GM19043 (cell line): ENCODE measurements around the gene NANOS1.
"Not testable (repeated sequence)": the region's sequence is repeated elsewhere in the genome, so short reads cannot be mapped to it uniquely, and the experiment has no call there.

ENCODE experiments used
- ATAC-seq: cut with Tn5 transposase; IDR thresholded peaks from one replicate; pipeline ENCODE4 v1.9.1; 2021; ENCODE audit warnings: low read depth; ENCODE audit not compliant: unreplicated experiment

Gene NANOS1

DNA sequence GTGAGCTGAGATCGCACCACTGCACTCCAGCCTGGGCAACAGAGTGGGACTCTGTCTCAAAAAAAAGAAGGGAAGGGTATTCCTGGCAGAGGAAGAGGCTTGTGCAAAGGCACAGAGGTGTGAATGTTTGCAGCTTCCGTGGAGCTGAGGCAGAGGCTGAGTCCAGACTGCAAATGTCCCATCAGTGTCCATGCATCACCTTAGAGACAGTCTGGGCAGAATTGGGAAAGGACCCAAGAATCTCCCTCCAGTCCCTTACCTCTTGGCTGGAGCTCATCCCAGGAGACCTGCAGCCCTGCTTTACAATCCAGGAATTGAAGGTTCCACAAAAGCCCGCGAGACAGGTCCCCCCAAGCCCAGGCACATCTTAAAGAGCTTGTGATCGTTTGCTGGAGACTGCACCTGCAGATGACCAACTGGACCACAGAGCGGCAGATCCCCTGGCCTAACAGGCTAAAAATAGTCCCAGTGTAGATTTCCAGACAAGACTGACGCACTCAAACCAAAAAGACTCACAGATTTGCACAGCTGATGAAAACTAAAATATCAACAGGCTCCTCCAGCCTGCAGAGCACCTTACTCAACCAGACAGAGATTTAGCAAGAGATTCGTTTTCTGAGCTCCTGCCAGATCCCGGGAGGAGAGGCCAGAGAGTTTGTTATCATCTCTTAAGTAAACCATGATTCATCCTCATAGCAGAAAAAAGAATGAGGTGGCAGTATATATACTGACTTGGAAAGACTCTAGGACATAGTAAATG is 22.9 kb upstream of the NANOS1 start:
- no peak for ATAC-seq

DNA sequence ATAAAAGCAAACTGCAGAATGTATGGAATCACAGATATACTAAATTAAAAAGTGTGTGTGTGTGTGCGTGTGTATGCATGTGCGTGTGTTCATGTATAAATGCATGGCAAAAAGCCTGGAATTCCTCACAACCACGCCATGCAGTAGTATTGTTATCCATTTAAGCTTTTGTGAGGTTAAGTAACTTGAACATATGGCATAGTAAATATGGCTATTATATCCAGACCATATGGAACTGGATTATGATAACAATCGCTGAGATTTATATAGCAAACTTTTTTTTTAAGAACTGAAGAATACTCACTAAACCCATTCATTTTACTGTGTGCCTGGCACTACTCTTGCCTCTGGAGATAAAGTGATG is 22.3 kb upstream of the NANOS1 start:
- ATAC-seq, result no peak

DNA sequence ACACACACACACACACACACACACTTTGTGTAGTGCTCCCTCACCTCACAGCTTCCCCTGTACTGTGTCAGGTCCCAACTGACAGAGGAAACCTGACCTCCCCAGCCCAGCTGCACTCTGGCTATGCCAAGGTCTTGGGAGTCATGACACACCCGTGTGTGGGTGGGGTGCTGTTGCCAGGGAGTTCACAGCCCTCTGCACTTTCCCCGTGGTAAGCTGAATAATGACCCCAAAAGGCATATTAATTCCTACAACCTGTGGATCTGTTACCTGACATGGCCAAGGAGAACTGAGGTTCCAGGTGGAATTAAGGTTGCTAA is 8.9 kb upstream of the NANOS1 start:
- no peak for ATAC-seq

DNA sequence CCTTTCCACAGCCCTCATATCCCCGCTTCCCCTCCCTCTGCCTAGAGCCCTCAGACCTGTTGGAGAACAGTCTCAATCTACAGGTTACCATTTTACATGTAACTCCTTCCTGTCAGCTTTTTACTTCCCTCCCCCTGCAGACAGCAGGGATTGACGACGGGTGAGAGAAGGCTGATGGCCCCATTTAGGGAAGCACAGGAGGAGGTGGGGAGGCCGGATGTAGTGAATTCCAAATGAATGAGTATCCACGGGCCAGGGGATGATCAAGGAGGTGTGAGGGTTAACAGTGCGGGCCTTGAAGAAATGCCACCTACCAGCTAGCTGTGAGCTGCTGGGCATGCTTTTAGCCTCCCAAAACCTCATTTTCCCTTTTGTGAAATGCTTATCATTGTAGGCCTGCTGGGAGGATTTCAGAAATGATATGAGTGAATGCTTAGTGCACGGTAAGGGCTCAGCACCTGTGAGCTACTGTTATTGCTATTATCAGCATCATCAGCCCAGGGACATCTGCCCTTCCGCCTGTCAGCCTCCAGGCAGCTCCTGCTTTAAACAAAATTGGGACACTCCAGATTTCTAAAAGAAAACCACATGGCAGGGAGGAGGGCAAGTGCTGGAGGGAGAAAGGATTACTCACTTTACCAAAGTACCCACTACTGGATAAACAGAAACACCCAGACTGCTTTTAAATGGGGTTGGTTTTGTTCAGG is 6.5 kb upstream of the NANOS1 start:
- no peak for ATAC-seq

DNA sequence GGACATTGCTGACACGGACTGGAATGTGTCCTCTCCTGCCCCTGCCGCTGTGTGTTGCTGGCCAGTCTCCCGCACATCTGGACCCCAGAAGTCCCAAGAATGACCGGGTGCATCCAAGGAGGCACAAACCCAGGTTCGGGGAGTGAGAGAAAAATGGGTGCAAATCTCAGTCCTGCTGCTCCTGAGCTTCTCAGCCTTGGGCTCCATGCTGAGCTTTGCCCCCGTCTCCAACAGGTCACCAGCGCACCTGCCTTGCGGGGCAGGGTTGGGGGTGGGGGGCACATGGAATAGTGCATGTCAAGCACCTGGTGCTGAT is 6.0 kb upstream of the NANOS1 start:
- ATAC-seq, result no peak

DNA sequence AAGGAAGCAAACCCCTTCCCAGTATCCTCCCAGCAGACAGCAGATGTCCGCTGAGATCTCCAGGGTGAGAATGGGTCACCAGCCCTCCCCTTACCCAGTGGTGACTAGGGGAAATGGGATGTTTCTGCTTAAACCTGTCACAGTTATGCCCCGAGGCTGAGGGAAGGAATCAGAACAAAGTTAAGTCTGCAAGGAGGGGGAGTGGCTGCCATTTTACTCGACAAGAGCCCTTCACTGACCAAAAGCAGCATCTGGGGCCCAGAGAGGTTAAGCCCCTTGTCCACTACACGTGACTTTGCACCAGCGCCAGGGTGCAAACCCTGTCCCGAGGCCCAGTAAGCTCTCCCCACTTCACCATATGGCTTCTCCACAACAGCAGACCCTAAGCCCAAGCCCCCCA is 4.6 kb upstream of the NANOS1 start:
- no peak for ATAC-seq

DNA sequence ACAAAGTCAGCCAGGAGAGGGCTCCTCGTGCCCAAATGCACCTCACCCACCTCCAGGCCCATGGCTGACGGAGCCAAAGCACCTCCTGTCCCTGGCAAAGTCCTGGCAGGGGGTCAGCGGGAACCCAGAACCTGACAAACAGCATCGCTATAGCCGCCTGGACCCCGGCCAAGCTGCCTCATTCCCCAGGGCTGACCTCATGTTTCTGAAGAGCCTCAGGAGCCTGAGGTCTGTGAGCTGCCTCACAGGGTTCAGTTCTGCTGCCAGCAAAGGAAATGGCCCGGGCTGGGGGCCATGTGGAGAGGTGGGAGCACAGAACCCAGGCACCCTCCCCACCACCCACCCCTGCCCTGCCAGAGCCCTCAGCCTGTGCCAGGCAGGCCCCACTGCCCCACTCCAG is 4.2 kb upstream of the NANOS1 start:
- no peak for ATAC-seq

DNA sequence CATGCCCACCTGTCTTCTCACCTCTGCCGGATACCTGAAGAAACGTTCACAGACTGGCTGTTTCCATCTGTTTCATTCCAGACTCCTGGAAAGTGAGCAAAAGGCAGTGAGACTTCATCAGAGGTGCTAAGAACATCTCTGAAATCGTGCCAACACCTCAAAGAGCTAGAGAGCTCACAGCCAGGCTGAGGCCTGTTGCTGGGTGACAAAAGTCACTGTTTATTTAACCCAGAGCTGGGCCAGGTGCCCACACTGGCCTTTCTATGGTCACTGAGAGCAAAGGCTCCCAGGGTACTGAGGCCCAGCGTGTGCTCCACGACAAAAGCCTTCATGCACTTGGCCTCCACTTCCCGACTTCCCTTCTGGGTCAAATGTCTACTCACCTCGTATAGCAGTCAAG is 3.7 kb upstream of the NANOS1 start:
- no peak for ATAC-seq

DNA sequence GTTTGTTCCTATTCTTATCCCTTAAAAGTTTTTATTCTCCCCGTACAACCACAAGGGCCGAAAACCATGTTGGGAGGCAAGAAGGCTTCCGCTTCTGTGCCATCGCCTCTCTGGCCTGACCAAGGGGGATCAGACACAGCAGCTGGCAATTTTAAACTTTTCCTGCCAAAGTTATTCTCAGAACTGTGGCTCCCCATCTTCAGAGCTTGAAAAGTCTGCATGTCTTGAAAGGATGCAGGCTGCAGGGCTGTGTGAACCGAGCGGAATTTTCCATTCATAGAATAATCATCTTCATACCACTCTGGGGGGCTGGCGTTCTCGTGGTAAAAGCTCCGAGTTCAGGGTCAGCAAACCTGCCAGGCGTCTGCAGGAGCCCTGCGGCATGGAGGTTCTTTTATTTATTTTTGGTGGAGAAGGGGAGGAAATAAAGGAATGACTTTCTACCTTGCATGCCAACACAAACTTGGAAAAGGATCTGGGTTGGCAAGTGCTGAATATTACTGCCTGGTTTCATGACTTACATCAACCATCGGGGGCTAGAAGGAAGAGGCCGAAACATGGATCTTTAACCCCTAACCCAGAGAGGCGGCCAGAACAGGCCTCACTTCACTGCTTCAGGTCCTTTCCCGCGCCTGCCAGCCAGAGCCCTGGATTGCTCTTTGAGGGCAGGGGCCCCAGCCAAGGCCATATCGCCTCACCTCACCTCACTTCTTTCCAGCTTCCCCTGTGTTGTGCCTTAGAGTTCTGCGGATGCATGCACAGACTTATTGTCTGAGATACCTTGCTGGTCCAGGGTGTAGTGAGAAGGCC is 3.0 kb upstream of the NANOS1 start:
- no peak for ATAC-seq

DNA sequence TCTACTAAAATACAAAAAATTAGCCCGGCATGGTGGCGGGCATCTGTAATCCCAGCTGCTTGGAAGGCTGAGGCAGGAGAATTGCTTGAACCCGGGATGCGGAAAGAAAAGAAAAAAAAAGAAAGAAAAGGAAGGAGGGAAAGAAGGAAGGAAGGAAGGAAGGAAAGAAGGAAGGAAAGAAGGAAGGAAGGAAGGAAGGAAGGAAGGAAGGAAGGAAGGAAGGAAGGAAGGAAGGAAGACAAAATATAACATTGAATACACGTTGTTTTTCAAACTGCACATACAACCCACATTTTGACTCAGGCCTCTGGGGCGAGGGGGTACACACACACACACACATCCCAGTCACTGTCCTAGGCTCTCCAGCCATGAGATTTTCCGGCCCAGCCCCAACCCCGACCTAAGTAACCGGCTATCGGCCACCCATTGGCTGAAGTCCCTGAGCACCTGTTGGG is 1.0 kb upstream of the NANOS1 start:
- ATAC-seq, result not testable (repeated sequence)

DNA sequence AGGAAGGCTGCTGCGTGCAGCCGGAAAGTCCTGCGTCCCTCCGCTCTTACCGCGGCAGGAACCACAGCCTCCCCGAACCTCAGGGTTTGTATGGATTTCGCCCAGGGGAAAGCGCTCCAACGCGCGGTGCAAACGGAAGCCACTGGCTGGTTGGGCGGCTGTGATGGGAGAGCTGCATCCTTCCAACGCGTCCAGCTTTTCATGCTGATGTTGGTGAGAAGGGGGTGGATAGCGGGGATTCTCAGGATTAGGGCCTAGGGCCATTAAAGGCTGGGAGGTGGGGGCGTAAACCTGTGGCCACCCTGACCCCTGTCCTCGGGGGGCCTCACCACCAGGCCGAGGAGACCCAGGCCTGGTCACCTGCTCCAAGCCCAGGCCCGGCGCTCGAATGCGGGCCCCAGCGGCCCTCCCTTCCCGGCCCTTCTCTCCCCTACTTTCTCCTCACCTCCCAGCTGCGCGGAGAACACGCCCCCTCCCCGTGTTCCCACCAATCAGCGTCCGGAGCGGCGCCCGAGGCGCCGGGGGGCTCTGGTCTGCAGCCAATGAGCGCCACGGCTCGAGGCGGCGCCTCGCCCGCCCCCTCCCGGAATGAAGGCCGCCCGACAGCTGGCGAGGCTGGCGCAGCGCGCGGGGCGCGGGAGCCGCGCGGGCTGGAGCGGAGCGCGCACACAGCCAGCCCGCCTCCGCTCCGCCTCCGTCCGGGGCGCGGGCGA is 458 bp upstream of the NANOS1 start:
- peak; percentile 46 for ATAC-seq

DNA sequence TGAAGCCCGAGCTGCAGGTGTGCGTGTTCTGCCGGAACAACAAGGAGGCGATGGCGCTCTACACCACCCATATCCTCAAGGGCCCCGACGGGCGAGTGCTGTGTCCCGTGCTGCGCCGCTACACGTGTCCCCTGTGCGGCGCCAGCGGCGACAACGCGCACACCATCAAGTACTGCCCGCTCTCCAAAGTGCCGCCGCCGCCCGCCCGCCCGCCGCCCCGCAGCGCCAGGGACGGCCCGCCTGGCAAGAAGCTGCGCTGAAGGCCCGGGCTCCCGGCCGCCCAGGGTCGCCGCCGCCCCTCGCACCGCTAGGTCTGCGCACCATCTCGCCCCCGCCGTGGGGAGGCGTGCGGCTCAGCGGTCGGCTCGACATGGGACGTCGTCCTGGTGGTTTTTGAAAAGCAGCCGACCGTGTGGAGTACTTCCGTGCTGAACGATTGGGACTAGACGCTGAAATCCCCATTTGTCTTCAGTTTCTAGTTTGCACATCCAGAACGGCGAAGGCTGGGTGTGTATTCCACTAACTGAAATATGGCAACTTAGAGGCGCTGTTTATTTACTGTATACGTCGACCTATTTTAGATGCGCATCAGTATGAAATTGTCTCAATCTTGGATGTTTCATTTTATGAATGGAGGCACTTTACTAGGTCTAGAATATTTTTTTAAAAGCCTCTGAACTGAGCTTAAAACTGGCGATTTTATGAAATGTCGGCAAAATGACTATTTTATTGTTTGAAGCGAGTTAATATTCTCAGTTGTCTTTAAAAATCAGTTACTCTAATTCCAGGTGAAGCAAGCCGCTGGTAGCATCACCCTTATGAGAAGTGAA is 1.1 kb downstream of the NANOS1 start:
- ATAC-seq, result peak; percentile 60

DNA sequence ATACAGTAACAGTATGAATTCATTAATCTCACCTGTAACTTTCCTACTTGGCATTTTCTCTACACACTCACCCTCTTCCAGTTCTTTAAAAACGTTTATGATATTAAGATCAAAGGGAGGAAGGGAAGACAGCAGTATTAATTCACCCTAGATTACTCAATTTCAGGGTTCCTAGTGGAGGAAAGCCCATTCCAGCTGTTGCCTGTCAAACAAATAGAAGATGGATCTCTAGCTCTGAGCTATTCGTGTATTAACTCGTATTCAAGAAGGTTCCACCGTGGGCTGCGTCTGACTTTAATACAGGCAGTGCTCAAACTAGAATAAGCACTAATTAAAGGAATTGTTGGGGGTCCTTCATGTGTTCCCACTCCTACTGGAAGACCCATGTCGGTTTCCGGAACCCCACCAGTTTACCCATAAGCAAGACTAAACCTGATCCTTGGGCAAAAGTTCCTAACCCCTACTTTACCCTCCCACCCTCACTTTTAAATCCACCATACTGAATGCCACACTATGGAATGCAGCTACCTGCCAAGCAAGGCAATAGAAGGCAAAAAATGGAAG is 2.1 kb downstream of the NANOS1 start:
- no peak for ATAC-seq

DNA sequence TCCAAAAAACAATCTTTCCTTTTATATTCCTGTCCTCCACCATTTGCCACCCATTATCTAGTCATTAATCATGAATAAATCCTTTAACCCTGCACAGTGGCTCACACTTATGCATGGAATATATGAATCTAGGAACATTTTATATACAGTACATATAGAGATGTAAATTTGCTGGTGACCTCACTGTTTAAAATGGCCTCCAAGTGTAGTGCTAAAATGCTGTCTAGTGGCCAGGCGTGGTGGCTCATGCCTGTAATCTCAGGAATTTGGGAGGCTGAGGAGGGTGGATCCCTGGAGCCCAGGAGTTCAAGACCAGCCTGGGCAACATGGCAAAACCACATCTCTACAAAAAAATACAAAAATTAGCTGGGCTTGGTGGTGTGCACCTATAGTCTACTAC is 9.6 kb downstream of the NANOS1 start:
- ATAC-seq, result no peak

DNA sequence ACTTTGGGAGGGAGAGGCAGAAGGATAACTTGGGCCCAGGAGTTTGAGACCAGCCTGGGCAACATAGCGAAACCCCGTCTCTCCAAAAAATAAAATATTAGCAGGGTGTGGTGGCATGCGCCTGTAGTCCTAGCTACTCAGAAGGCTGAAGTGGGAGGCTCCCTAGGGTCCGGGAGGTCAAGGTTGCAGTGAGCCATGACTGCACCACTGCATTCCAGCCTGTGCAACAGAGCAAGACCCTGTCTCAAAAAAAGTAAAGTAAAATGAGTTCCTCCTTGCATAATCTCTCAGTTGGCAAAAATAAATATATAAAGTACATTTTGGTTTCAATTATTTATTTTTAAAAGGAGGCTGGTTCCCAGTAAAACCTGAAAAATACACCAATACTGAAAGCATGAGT is 11.8 kb downstream of the NANOS1 start:
- ATAC-seq, result no peak

DNA sequence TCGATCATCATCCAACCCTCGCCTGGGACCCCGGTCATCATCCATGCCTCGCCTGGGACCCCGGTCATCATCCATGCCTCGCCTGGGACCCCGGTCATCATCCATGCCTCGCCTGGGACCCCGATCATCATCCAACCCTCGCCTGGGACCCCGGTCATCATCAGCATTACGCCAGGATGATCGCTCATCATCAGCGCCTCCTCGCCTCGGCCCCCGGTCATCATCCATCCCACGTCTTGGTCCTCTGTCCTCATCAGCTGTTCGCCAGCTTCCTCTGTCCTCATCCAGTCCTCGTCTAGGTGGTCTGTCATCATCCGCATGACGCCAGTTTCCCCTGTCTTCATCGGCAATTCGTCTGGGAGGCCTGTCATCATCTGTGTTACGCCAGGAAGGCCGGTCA is 12.7 kb downstream of the NANOS1 start:
- no peak for ATAC-seq

DNA sequence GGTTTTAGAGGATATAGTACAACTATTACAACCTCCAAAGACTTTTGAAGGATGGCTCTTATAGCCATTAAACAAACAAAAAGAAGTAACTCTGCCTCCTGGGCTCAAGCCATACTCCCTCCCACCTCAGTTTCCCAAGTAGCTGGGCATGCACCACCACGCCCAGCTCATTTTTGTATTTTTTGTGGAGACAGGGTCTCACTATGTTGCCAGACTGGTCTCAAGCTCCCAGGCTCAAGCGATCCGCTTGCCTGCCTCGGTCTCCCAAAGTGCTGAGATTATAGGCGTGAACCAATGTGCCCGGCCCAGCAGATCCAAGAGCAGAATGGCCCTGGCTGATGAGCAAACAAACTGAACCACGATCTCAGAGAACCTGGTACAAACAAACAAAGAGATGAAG is 16.0 kb downstream of the NANOS1 start:
- ATAC-seq, result no peak

DNA sequence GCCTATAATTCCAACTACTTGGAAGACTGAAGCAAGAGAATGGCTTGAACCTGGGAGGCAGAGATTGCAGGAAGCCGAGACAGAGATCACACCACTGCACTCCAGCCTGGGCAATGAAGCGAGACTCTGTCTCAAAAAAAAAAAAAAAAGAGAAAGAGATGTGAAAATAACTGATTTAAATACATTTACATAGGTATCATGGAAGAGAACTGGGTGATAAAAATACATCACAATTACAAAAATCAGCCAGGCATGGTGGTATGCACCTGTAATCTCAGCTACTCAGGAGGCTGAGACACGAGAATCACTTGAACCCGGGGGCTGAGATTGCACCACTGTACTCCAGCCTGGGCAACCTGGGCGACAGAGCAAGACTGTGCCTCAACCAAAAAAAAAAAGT is 19.8 kb downstream of the NANOS1 start:
- ATAC-seq, result no peak

DNA sequence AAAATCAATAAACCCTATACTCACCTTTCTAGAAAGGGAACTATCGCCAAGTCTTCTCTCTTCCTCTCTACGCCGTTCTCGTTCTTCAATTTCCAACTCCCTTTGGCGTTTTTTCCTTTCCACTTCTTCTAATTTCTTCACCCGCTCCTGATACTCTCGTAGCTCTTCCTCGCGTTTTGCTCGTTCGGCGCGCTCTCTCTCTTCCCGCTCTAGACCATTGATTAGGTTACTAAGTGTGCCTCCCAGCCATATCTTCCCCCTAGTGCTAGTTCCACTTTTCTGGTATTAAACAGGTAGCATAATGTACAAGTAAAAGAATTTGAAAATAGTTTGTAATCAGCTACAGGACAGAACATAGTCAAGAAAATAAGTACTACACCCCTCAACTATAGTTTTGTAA is 20.3 kb downstream of the NANOS1 start:
- no peak for ATAC-seq

DNA sequence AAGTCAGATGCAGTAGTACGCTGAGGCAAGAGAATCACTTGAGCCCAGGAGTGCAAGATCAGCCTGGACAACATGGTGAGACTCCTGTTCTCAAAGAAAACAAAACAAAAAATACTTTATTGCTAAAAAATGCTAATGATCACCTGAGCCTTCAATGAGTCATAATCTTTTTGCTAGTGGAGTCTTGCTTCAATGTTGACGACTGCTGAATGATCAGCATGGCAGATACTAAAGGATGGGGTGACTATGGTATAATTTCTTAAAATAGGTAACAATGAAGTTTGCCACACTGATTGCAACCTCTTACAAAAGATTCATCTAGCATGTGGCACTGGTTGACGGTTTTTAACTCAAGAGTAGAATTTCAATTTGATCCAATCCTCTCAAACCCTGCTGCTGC is 22.3 kb downstream of the NANOS1 start:
- no peak for ATAC-seq
